ENCODE measurements around the gene GLI1. TPM values are rescaled to one million over a fixed set of nuclear protein-coding genes. Genes with fewer than 3 reads are reported as not detected.

Gene GLI1
- polyA plus RNA-seq, 1 donor from 2014 or later, result 0.18 TPM

DNA sequence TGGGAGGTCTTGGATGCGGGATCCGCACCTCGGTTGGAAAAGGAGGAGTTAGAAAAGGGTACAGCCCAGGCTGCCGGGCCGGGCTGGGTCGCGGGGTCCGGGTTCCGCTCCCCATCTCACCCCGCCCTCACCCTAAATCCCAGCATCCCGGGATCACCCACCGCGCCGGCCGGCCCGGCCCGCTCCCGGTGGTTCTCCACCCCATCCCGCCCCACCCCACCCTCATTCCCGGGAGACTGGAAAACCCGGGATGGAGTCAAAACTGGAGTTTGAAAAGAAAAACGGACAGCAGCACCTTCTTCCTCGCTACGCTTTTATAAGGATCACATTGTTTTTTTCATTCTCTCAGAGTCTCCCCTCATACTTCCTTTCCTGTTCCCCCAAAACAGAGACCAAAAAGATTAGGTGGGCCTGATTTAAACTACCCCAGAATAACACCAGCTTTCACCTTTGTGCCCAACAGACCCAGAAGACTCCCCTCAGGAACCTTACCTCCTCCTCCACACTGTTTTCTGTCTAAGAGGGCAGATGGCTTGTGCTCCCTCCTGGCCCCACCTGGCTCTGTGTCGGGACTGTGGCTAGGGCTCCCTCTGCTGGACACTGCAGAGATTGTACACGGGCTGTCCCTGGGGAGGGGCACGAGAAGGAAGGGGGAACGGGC lies 2.8 kb downstream of the GLI1 start:
- Mint-ChIP-seq H3K4me3 (peak overlapping the region; percentile 85 to 97 (median 93)), H3K36me3 (no peaks in the 10 kb centered on the region), H3K9me3 (no peaks in the 10 kb centered on the region), H3K4me1 (peaks cover 24 to 32% (median 28%) of the 10 kb centered on the region in 3 donors), H3K27ac (peak overlapping the region; percentile 5 to 80 (median 52)), H3K27me3 (peaks cover 5% of the 10 kb centered on the region)

DNA sequence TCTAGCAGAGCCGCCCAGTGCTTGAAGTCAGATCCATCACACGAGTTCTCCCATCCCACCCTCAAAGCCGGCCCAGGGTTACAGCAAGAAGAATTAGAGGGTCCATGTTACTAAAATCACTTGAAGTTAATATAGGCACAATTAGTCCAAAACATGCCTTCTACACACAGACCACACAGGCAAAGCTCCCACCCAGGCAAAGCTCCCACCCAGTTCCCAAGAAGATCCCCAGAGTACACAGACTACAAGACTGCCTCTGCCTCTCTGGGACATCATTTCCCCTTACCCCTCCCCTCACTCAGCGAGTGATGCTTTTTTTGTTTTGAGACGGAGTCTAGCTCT lies 3.3 kb downstream of the GLI1 start:
- Mint-ChIP-seq H3K27me3 (peaks cover 5% of the 10 kb centered on the region), H3K4me1 (peaks cover 24 to 33% (median 28%) of the 10 kb centered on the region in 3 donors), H3K9me3 (no peaks in the 10 kb centered on the region), H3K4me3 (peak overlapping the region; percentile 84 to 97 (median 90)), H3K36me3 (no peaks in the 10 kb centered on the region), H3K27ac (peak overlapping the region; percentile 5 to 80 (median 52))

DNA sequence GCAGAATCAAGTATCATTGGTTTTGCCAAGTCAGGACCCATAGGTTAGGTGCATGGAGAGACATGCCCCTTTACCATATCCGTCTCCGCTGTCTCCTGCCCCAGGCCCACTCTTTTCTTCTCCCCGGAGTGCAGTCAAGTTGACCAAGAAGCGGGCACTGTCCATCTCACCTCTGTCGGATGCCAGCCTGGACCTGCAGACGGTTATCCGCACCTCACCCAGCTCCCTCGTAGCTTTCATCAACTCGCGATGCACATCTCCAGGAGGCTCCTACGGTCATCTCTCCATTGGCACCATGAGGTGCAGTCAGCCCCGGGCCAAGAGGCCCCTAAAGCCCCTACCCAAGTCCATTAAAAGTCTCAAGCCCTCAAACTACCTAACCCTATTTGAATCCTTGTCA lies 5.0 kb downstream of the GLI1 start:
- Mint-ChIP-seq H3K4me1 (peaks cover 18 to 26% (median 18%) of the 10 kb centered on the region in 3 donors), H3K36me3 (peaks cover 7% of the 10 kb centered on the region), H3K9me3 (no peaks in the 10 kb centered on the region), H3K27ac (peak overlapping the region in 1 of 3 donors; percentile 41), H3K4me3 (peak overlapping the region in 1 of 4 donors; percentile 80), H3K27me3 (peaks cover 5% of the 10 kb centered on the region)

DNA sequence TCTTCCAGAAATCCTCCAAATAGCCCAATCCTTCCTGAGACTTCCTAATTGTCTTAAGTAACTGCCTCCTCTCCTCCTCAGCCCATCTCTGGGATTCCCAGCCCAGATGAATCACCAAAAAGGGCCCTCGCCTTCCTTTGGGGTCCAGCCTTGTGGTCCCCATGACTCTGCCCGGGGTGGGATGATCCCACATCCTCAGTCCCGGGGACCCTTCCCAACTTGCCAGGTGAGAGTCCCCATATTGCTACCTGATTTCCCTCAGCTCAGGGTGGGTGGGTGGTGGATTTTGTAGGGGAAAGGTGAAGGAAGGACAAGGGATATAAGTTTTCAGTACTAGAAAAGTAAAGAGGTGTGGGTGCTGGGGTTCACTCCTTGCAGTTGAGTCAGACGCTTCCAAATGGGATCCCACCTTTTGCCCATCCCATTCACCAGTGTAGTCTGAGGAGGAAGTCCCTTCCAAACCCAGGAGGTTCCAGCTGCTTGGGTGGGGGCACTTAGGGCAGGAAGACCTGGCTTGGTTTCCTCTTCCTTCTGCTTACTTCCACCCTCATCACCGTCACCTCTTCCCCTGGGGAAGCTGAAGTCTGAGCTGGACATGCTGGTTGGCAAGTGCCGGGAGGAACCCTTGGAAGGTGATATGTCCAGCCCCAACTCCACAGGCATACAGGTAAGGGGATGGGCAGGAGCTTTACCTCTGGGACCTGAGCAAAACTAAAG lies 5.6 kb downstream of the GLI1 start:
- H3K27ac Mint-ChIP-seq, result peak overlapping the region in 1 of 3 donors; percentile 41
- peaks cover 10% of the 10 kb centered on the region for H3K36me3 Mint-ChIP-seq
- peaks cover 16 to 25% (median 18%) of the 10 kb centered on the region in 3 donors for H3K4me1 Mint-ChIP-seq
- no peaks in the 10 kb centered on the region for H3K9me3 Mint-ChIP-seq
- H3K4me3 Mint-ChIP-seq, result peak overlapping the region in 1 of 4 donors; percentile 80
- peaks cover 4% of the 10 kb centered on the region for H3K27me3 Mint-ChIP-seq

DNA sequence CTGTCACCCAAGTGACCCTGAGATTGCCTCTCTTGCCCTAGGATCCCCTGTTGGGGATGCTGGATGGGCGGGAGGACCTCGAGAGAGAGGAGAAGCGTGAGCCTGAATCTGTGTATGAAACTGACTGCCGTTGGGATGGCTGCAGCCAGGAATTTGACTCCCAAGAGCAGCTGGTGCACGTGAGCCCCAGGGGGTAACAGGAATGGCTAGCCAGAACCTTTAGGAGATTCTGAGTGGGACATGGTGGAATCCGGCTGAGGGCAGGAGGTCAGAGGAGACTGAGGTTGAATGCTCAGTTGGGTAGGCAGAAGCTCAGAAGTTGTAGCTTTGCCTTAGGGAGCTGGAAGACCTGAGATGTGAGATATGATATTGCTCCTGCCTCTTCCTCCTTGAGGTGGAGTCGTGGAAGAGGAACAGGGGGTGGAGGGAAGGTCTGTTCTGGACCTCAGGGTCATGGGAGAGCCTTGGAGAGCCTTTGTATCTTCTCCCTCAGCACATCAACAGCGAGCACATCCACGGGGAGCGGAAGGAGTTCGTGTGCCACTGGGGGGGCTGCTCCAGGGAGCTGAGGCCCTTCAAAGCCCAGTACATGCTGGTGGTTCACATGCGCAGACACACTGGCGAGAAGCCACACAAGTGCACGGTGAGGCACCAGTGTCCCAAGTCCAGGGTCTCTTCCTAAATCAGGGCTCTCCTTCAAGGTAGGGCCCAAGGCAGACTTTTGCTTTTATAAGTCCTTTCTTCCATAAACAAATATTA lies 6.3 kb downstream of the GLI1 start:
- Mint-ChIP-seq H3K27ac (no peak overlapping the region), H3K27me3 (peaks cover 2% of the 10 kb centered on the region), H3K4me3 (no peak overlapping the region), H3K36me3 (peaks cover 10% of the 10 kb centered on the region), H3K4me1 (peaks cover 13 to 21% (median 14%) of the 10 kb centered on the region in 3 donors), H3K9me3 (no peaks in the 10 kb centered on the region)

DNA sequence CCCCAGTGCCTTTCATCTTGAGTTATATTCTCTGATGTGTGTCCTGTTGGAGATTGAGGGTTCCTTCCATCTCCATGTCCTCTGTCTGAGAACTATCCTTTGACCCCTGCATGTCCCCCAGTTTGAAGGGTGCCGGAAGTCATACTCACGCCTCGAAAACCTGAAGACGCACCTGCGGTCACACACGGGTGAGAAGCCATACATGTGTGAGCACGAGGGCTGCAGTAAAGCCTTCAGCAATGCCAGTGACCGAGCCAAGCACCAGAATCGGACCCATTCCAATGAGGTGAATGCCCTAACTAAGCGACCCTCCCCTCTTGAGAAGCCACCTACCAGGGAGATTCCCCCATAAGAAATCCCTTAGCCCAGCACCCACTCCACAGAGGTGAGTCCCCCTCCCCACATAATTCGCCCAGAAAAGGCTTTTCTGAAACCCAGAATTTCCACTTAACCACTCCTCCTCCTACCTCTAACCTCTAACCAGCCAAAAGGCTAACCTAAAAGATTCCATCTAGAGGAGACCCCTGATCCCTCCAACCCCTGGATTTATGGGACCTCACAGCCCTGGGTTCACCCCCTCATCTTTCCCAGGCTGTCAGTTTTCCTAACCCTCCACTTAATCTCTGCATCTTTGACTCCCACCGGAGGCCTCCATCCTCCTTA lies 7.8 kb downstream of the GLI1 start:
- H3K9me3 Mint-ChIP-seq, result no peaks in the 10 kb centered on the region
- peak overlapping the region in 1 of 4 donors; percentile 18 for H3K4me3 Mint-ChIP-seq
- peak overlapping the region in 1 of 3 donors; percentile 31 for H3K27ac Mint-ChIP-seq
- H3K27me3 Mint-ChIP-seq, result no peaks in the 10 kb centered on the region
- H3K4me1 Mint-ChIP-seq, result peaks cover 9 to 15% (median 9%) of the 10 kb centered on the region in 3 donors
- H3K36me3 Mint-ChIP-seq, result peaks cover 10% of the 10 kb centered on the region

DNA sequence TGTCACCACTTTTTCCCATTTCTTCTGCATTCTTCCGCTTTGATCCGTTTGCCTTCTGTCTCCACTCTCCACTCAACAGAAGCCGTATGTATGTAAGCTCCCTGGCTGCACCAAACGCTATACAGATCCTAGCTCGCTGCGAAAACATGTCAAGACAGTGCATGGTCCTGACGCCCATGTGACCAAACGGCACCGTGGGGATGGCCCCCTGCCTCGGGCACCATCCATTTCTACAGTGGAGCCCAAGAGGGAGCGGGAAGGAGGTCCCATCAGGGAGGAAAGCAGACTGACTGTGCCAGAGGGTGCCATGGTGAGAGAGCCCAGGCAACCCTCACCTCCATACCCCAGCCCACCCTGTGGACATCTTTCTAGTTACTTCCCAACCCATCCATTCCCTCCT lies 8.3 kb downstream of the GLI1 start:
- Mint-ChIP-seq H3K27me3 (no peaks in the 10 kb centered on the region), H3K27ac (peak overlapping the region in 1 of 3 donors; percentile 31), H3K4me1 (peaks cover 3 to 9% (median 4%) of the 10 kb centered on the region in 3 donors), H3K4me3 (peak overlapping the region in 2 of 4 donors; percentile 48), H3K9me3 (no peaks in the 10 kb centered on the region), H3K36me3 (peaks cover 10% of the 10 kb centered on the region)

DNA sequence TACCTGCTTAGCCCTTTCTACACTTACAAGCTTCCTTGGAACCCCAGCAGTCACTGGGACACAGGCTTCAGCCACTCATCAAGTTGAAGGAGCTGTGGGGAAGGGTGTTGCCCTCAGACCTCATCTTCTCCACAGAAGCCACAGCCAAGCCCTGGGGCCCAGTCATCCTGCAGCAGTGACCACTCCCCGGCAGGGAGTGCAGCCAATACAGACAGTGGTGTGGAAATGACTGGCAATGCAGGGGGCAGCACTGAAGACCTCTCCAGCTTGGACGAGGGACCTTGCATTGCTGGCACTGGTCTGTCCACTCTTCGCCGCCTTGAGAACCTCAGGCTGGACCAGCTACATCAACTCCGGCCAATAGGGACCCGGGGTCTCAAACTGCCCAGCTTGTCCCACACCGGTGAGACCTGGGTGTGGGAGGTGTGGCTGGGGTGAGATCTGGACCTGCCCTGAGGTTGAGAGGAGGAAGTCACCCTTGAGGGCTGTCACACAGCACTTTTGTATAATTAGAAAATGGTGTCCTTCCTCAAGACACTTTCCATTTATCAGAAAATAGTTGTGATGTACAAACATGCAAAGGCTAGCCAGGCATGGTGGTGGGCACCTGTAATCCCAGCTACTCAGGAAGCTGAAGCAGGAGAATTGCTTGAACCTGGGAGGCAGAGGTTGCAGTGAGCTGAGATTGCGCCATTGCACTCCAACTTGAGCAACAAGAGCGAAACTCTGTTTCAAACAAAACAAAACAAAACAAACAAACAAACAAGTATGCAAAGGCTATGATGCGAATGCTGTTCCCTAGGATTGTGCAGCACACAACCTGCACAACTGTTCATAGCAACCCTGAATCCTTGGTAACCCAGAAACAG lies 9.9 kb downstream of the GLI1 start:
- H3K36me3 Mint-ChIP-seq, result peaks cover 12% of the 10 kb centered on the region
- no peak overlapping the region for H3K27ac Mint-ChIP-seq
- no peaks in the 10 kb centered on the region for H3K9me3 Mint-ChIP-seq
- H3K27me3 Mint-ChIP-seq, result no peaks in the 10 kb centered on the region
- no peak overlapping the region for H3K4me3 Mint-ChIP-seq
- H3K4me1 Mint-ChIP-seq, result peaks cover 8 to 11% (median 8%) of the 10 kb centered on the region in 3 donors

DNA sequence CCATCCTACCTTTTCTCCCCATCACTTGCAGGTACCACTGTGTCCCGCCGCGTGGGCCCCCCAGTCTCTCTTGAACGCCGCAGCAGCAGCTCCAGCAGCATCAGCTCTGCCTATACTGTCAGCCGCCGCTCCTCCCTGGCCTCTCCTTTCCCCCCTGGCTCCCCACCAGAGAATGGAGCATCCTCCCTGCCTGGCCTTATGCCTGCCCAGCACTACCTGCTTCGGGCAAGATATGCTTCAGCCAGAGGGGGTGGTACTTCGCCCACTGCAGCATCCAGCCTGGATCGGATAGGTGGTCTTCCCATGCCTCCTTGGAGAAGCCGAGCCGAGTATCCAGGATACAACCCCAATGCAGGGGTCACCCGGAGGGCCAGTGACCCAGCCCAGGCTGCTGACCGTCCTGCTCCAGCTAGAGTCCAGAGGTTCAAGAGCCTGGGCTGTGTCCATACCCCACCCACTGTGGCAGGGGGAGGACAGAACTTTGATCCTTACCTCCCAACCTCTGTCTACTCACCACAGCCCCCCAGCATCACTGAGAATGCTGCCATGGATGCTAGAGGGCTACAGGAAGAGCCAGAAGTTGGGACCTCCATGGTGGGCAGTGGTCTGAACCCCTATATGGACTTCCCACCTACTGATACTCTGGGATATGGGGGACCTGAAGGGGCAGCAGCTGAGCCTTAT lies 10.8 kb downstream of the GLI1 start:
- no peaks in the 10 kb centered on the region for H3K9me3 Mint-ChIP-seq
- peaks cover 5 to 16% (median 12%) of the 10 kb centered on the region in 3 donors for H3K4me1 Mint-ChIP-seq
- H3K27ac Mint-ChIP-seq, result no peak overlapping the region
- peaks cover 12% of the 10 kb centered on the region for H3K36me3 Mint-ChIP-seq
- no peaks in the 10 kb centered on the region for H3K27me3 Mint-ChIP-seq
- no peak overlapping the region for H3K4me3 Mint-ChIP-seq

DNA sequence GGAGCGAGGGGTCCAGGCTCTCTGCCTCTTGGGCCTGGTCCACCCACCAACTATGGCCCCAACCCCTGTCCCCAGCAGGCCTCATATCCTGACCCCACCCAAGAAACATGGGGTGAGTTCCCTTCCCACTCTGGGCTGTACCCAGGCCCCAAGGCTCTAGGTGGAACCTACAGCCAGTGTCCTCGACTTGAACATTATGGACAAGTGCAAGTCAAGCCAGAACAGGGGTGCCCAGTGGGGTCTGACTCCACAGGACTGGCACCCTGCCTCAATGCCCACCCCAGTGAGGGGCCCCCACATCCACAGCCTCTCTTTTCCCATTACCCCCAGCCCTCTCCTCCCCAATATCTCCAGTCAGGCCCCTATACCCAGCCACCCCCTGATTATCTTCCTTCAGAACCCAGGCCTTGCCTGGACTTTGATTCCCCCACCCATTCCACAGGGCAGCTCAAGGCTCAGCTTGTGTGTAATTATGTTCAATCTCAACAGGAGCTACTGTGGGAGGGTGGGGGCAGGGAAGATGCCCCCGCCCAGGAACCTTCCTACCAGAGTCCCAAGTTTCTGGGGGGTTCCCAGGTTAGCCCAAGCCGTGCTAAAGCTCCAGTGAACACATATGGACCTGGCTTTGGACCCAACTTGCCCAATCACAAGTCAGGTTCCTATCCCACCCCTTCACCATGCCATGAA lies 11.5 kb downstream of the GLI1 start:
- H3K27me3 Mint-ChIP-seq, result no peaks in the 10 kb centered on the region

DNA sequence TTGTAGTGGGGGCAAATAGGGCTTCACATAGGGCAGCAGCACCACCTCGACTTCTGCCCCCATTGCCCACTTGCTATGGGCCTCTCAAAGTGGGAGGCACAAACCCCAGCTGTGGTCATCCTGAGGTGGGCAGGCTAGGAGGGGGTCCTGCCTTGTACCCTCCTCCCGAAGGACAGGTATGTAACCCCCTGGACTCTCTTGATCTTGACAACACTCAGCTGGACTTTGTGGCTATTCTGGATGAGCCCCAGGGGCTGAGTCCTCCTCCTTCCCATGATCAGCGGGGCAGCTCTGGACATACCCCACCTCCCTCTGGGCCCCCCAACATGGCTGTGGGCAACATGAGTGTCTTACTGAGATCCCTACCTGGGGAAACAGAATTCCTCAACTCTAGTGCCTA lies 12.1 kb downstream of the GLI1 start:
- Mint-ChIP-seq H3K4me1 (peaks cover 10 to 22% (median 17%) of the 10 kb centered on the region in 3 donors), H3K36me3 (peaks cover 12% of the 10 kb centered on the region), H3K9me3 (no peaks in the 10 kb centered on the region), H3K27me3 (no peaks in the 10 kb centered on the region), H3K27ac (no peak overlapping the region), H3K4me3 (peak overlapping the region in 1 of 4 donors; percentile 57)

More for the DNA sequence above, 11.5 kb downstream of the GLI1 start:
- H3K4me3 Mint-ChIP-seq, result no peak overlapping the region
- H3K27ac Mint-ChIP-seq, result no peak overlapping the region
- no peaks in the 10 kb centered on the region for H3K9me3 Mint-ChIP-seq
- H3K4me1 Mint-ChIP-seq, result peaks cover 5 to 16% (median 12%) of the 10 kb centered on the region in 3 donors
- H3K36me3 Mint-ChIP-seq, result peaks cover 12% of the 10 kb centered on the region

DNA sequence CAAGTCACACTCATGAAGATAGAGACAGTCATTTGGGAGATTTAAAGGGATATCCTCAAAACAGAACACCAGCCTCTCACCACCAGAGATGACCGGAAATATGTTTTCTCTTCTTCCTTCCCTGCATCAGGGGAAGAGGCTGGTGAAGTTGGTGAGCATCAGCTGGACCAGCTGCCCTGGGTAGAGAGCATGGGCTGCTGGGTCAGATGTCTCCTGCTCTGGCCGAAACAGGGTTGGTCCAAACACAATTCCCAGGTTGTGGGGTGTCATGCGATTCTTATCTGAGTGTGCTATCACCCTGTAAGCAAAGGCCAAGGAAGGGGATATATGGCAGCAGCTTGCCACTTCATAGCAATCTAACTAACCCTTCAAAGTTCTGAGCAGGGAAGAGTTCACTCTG lies 12.8 kb downstream of the GLI1 start:
- no peaks in the 10 kb centered on the region for H3K27me3 Mint-ChIP-seq
- peak overlapping the region in 2 of 4 donors; percentile 20 to 57 for H3K4me3 Mint-ChIP-seq
- peak overlapping the region in 1 of 3 donors; percentile 64 for H3K27ac Mint-ChIP-seq
- no peaks in the 10 kb centered on the region for H3K9me3 Mint-ChIP-seq
- peaks cover 15% of the 10 kb centered on the region for H3K36me3 Mint-ChIP-seq
- H3K4me1 Mint-ChIP-seq, result peaks cover 15 to 26% (median 17%) of the 10 kb centered on the region in 3 donors

DNA sequence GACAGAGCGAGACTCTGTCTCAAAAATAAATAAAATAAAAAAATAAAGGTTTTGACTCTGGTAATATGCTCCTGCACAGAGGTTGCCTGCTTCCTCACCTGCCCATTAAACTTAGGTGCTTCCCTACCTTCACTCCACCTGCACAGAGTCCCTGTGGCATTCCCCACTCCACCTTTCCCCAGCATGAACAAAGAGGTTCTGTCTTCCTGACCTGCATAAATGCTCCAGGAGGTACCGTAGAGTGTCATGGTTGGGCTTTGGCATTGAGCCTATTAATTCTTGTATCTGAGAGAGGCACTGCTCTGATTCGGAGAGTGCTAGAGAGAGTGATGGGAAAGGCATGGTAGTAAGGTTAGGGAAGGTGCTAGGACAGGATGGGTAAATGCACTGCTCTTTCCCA lies 13.8 kb downstream of the GLI1 start:
- Mint-ChIP-seq H3K27me3 (no peaks in the 10 kb centered on the region), H3K27ac (peak overlapping the region in 1 of 3 donors; percentile 64), H3K4me3 (peak overlapping the region in 1 of 4 donors; percentile 60), H3K4me1 (peaks cover 21 to 31% (median 21%) of the 10 kb centered on the region in 3 donors), H3K36me3 (peaks cover 12% of the 10 kb centered on the region), H3K9me3 (no peaks in the 10 kb centered on the region)

Data from IgD-negative memory B cell (primary cell).